Peyer's patch (tissue), 4 donors: ENCODE measurements around the gene PXK.

Source experiments
- CTCF ChIP-seq, 6 experiments: fragments of 450-650 bp in 4 of 6; fragments of 200-600 bp in 2 of 6; sonication (generic) in 1 of 6; IDR thresholded peaks; one replicate each; pipeline ENCODE4 v1.5.1; 2017 to 2019; ENCODE audit warnings: antibody characterized with exemption in 6 of 6, mild to moderate bottlenecking in 3 of 6, moderate library complexity in 1 of 6
- POLR2A ChIP-seq, 2 donors: fragments of 450-650 bp; IDR thresholded peaks; one replicate each; pipeline ENCODE4 v1.5.1; 2017; ENCODE audit warnings: antibody characterized with exemption in 2 of 2, mild to moderate bottlenecking in 2 of 2, moderate library complexity in 2 of 2

- TF ChIP-seq CTCF (IDR thresholded peaks at IDR 0.05) (no peak), POLR2A (IDR thresholded peaks at IDR 0.05) (no peak)
Measured at GRCh38 chr3:58409663-58410062, 77.0 kb downstream of the PXK start.
